Thymus (tissue), 11 donors: ENCODE data around the gene STK39. TPM values are rescaled to one million over a fixed set of nuclear protein-coding genes. Genes with fewer than 3 reads are reported as not detected.

ENCODE experiments used
- DNase-seq, 9 donors: peaks; one replicate each; pipeline ENCODE4 v3.0.0-alpha.2; 2013; ENCODE audit warnings: low spot score in 9 of 9, low read depth in 6 of 9, missing footprints in 1 of 9
- H3K27ac ChIP-seq, 2 donors: one replicate each; pipeline ENCODE4 v1.5.1; 2013; ENCODE audit warnings: control low read depth in 1 of 2, low read depth in 1 of 2, low read length in 1 of 2, mild to moderate bottlenecking in 1 of 2, moderate library complexity in 1 of 2
- H3K27me3 ChIP-seq, 2 donors: one replicate each; pipeline ENCODE4 v1.5.1; 2013; ENCODE audit warnings: low read length in 1 of 2; ENCODE audit not compliant: control insufficient read depth in 2 of 2, insufficient read depth in 1 of 2
- H3K36me3 ChIP-seq, 2 donors: one replicate each; pipeline ENCODE4 v1.5.1; 2013; ENCODE audit warnings: low read length in 1 of 2, mild to moderate bottlenecking in 1 of 2, moderate library complexity in 1 of 2; ENCODE audit not compliant: control insufficient read depth in 2 of 2, insufficient read depth in 2 of 2
- H3K4me1 ChIP-seq, 2 donors: one replicate each; pipeline ENCODE4 v1.5.1; 2013; ENCODE audit warnings: low read length in 2 of 2; ENCODE audit not compliant: control insufficient read depth in 2 of 2, insufficient read depth in 2 of 2
- H3K4me3 ChIP-seq, 2 donors: one replicate each; pipeline ENCODE4 v1.5.1; 2013; ENCODE audit warnings: low read length in 2 of 2, control low read depth in 1 of 2, mild to moderate bottlenecking in 1 of 2
- H3K9me3 ChIP-seq, 2 donors: one replicate each; pipeline ENCODE4 v1.5.1; 2013; ENCODE audit warnings: low read length in 1 of 2, mild to moderate bottlenecking in 1 of 2; ENCODE audit not compliant: control insufficient read depth in 2 of 2, insufficient read depth in 1 of 2
- WGBS: extraction: QIAGEN DNeasy Blood & Tissue Kit; methylation state at CpG from one replicate; pipeline ENCODE4 v1.1.7; 2013; 5-methylcytosine and 5-hydroxymethylcytosine counted together
- polyA plus RNA-seq: library from polyadenylated mRNA; stranded (reverse); fragments of 200-250 nt; gene quantifications from one replicate; pipeline ENCODE4 v1.2.3, GENCODE V29; 2013
- total RNA-seq: library from RNA; stranded (reverse); fragments of 120-200 nt; gene quantifications from one replicate; pipeline ENCODE4 v1.2.4, GENCODE V29; 2013
- donor health status: healthy.

Gene STK39
- total and polyA plus RNA-seq, 2 donors = 30.7 to 34.1 TPM

- Histone ChIP-seq H3K27ac (no peak overlapping the region), H3K4me3 (no peak overlapping the region), H3K36me3 (peaks cover 0 to 9% of the 10 kb centered on the region in 2 donors), H3K4me1 (peaks cover 11 to 14% of the 10 kb centered on the region in 2 donors), H3K27me3 (no peaks in the 10 kb centered on the region), H3K9me3 (no peaks in the 10 kb centered on the region)
- no peak for DNase-seq
Measured at GRCh38 chr2:168185583-168186274, 61.7 kb downstream of the STK39 start.

- H3K4me3 ChIP-seq = no peak overlapping the region
- no peak for DNase-seq
- H3K36me3 ChIP-seq = peaks cover 0 to 9% of the 10 kb centered on the region in 2 donors
- H3K27ac ChIP-seq = no peak overlapping the region
- no peaks in the 10 kb centered on the region for H3K27me3 ChIP-seq
- WGBS = 95% methylated on average over 4 of the region's 4 CpGs
- peaks cover 3 to 6% of the 10 kb centered on the region in 2 donors for H3K4me1 ChIP-seq
- no peaks in the 10 kb centered on the region for H3K9me3 ChIP-seq
Measured at GRCh38 chr2:168184681-168185513, 62.5 kb downstream of the STK39 start.

GRCh38 chr2:168183308-168183997, 63.9 kb downstream of the STK39 start:
- no peak overlapping the region for H3K27ac ChIP-seq
- no peak for DNase-seq
- H3K9me3 ChIP-seq = no peaks in the 10 kb centered on the region
- peaks cover 0 to 16% of the 10 kb centered on the region in 2 donors for H3K36me3 ChIP-seq
- no peaks in the 10 kb centered on the region for H3K4me1 ChIP-seq
- 97% methylated on average over 4 of the region's 4 CpGs for WGBS
- H3K27me3 ChIP-seq = no peaks in the 10 kb centered on the region
- H3K4me3 ChIP-seq = no peak overlapping the region

GRCh38 chr2:168182550-168183249, 64.7 kb downstream of the STK39 start:
- H3K4me1 ChIP-seq = no peaks in the 10 kb centered on the region
- peaks cover 0 to 16% of the 10 kb centered on the region in 2 donors for H3K36me3 ChIP-seq
- WGBS = 97% methylated on average over 5 of the region's 5 CpGs
- H3K27ac ChIP-seq = no peak overlapping the region
- no peak overlapping the region for H3K4me3 ChIP-seq
- no peaks in the 10 kb centered on the region for H3K27me3 ChIP-seq
- DNase-seq = no peak
- H3K9me3 ChIP-seq = no peaks in the 10 kb centered on the region

GRCh38 chr2:168181825-168182224, 65.6 kb downstream of the STK39 start:
- no peak overlapping the region for H3K27ac ChIP-seq
- no peaks in the 10 kb centered on the region for H3K27me3 ChIP-seq
- peaks cover 0 to 16% of the 10 kb centered on the region in 2 donors for H3K36me3 ChIP-seq
- no peak overlapping the region for H3K4me3 ChIP-seq
- no peak for DNase-seq
- no peaks in the 10 kb centered on the region for H3K9me3 ChIP-seq
- WGBS = 96% methylated on average over 4 of the region's 4 CpGs
- peaks cover 5 to 7% of the 10 kb centered on the region in 2 donors for H3K4me1 ChIP-seq

- Histone ChIP-seq H3K4me1 (peaks cover 10 to 11% of the 10 kb centered on the region in 2 donors), H3K27me3 (no peaks in the 10 kb centered on the region), H3K4me3 (no peak overlapping the region), H3K36me3 (peaks cover 0 to 16% of the 10 kb centered on the region in 2 donors), H3K9me3 (no peaks in the 10 kb centered on the region), H3K27ac (no peak overlapping the region)
- 97% methylated on average over 3 of the region's 3 CpGs for WGBS
- DNase-seq = no peak
Measured at GRCh38 chr2:168180914-168181313, 66.5 kb downstream of the STK39 start.

- Histone ChIP-seq H3K4me3 (no peak overlapping the region), H3K36me3 (peaks cover 0 to 16% of the 10 kb centered on the region in 2 donors), H3K9me3 (no peaks in the 10 kb centered on the region), H3K4me1 (peaks cover 10 to 11% of the 10 kb centered on the region in 2 donors), H3K27ac (no peak overlapping the region), H3K27me3 (no peaks in the 10 kb centered on the region)
- no peak for DNase-seq
- WGBS = 99% methylated on average over 5 of the region's 5 CpGs
Measured at GRCh38 chr2:168180483-168180882, 66.9 kb downstream of the STK39 start.

- no peak for DNase-seq
- Histone ChIP-seq H3K27ac (no peak overlapping the region), H3K4me1 (peaks cover 11 to 15% of the 10 kb centered on the region in 2 donors), H3K9me3 (no peaks in the 10 kb centered on the region), H3K4me3 (no peak overlapping the region), H3K36me3 (peaks cover 0 to 16% of the 10 kb centered on the region in 2 donors), H3K27me3 (no peaks in the 10 kb centered on the region)
- 98% methylated on average over 5 of the region's 5 CpGs for WGBS
Measured at GRCh38 chr2:168179592-168179991, 67.8 kb downstream of the STK39 start.
